WTC11 (cell line): ENCODE measurements around the gene GPR83.

ENCODE experiments used
- CBFB ChIP-seq: sonication (generic); formaldehyde crosslinking; IDR thresholded peaks from 2 replicates; pipeline ENCODE4 v1.8.1; 2022; ENCODE audit warnings: mild to moderate bottlenecking, low read depth, missing genetic modification reagents
- CREM ChIP-seq: sonication (generic); formaldehyde crosslinking; IDR thresholded peaks from 2 replicates; pipeline ENCODE4 v1.8.1; 2022; ENCODE audit warnings: mild to moderate bottlenecking, missing genetic modification reagents, moderate library complexity
- CTCF ChIP-seq: fragments of 200-600 bp; IDR thresholded peaks from 2 replicates; pipeline ENCODE4 v1.8.0; 2022; ENCODE audit warnings: antibody characterized with exemption
- HMGXB4 ChIP-seq: sonication (generic); formaldehyde crosslinking; IDR thresholded peaks from 2 replicates; pipeline ENCODE4 v1.8.1; 2023; ENCODE audit warnings: mild to moderate bottlenecking, moderate library complexity, missing genetic modification reagents
- MAX ChIP-seq: sonication (generic); formaldehyde crosslinking; IDR thresholded peaks from 2 replicates; pipeline ENCODE4 v1.8.0; 2022; ENCODE audit warnings: mild to moderate bottlenecking, missing genetic modification reagents
- NFE2L1 ChIP-seq: sonication (generic); formaldehyde crosslinking; IDR thresholded peaks from 2 replicates; pipeline ENCODE4 v1.8.1; 2023; ENCODE audit warnings: missing genetic modification reagents
- TCF7 ChIP-seq: sonication (generic); formaldehyde crosslinking; IDR thresholded peaks from 2 replicates; pipeline ENCODE4 v1.8.0; 2022; ENCODE audit warnings: mild to moderate bottlenecking, low read depth, missing genetic modification reagents, moderate library complexity
- USF2 ChIP-seq: sonication (generic); formaldehyde crosslinking; IDR thresholded peaks from 2 replicates; pipeline ENCODE4 v1.8.1; 2023; ENCODE audit warnings: mild to moderate bottlenecking, missing genetic modification reagents, moderate library complexity
- ZSCAN18 ChIP-seq: fragments of 250-450 bp; sonication (Bioruptor Pico); IDR thresholded peaks from 2 replicates; pipeline ENCODE4 v2.1.2; 2022; ENCODE audit warnings: mild to moderate bottlenecking, moderate library complexity

GRCh38 chr11:94343495-94343894 is 57.7 kb downstream of the GPR83 start:
- TF ChIP-seq CREM (CRISPR knock-in tag) (no peak), ZSCAN18 (CRISPR knock-in tag) (no peak), HMGXB4 (CRISPR knock-in tag) (no peak), CTCF (no peak), TCF7 (CRISPR knock-in tag) (no peak), CBFB (no peak), NFE2L1 (CRISPR knock-in tag) (no peak), MAX (CRISPR knock-in tag) (no peak), USF2 (CRISPR knock-in tag) (no peak)
